ENCODE data around the gene PCDHGA8. TPM values are rescaled to one million over a fixed set of nuclear protein-coding genes. Genes with fewer than 3 reads are reported as not detected.

Gene PCDHGA8
- total RNA-seq, 6 donors from 2014 or later: 0.66 to 8.4 (median 1.6) TPM

DNA sequence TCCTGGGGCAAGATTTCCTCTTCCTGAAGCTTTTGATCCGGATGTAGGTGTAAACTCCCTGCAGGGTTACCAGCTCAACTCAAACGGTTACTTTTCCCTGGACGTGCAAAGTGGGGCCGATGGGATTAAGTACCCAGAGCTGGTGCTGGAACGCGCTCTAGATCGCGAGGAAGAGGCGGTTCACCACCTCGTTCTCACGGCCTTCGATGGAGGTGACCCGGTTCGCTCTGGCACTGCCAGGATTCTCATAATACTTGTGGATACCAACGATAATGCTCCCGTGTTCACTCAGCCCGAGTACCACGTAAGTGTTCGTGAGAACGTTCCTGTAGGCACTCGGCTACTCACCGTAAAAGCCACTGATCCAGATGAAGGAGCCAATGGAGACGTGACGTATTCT lies 36.8 kb upstream of the PCDHGA8 start:
- Histone ChIP-seq H3K4me1 (no peaks in the 10 kb centered on the region), H3K4me3 (peak overlapping the region in 1 of 4 donors; percentile 28), H3K9me3 (peaks cover 28 to 85% (median 66%) of the 10 kb centered on the region in 4 donors), H3K27me3 (no peaks in the 10 kb centered on the region), H3K27ac (no peak overlapping the region), H3K36me3 (no peaks in the 10 kb centered on the region)
- WGBS, 2 donors: 48 to 56% methylated on average over 21 to 24 of the region's 24 CpGs
- TF ChIP-seq POLR2AphosphoS5 (IDR thresholded peaks at IDR 0.05): no peak
- no peak for TF ChIP-seq EP300 (IDR thresholded peaks at IDR 0.05)
- TF ChIP-seq CTCF (IDR thresholded peaks at IDR 0.05): no peak
- TF ChIP-seq POLR2A (IDR thresholded peaks at IDR 0.05): no peak
- DNase-seq: no peak
- no peak for ATAC-seq (ENCODE audit: low FRiP score in 2 of 2)

DNA sequence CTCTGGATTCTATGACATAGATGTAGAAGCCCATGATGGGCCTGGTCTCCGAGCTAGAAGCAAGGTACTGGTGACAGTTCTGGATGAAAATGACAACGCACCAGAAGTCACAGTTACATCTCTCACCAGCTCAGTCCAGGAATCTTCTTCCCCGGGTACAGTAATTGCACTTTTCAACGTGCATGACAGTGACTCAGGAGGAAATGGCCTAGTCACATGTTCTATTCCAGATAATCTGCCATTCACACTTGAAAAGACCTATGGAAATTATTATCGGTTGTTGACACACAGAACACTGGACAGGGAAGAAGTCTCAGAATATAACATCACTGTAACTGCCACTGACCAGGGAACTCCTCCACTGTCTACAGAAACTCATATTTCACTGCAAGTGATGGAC lies 36.3 kb upstream of the PCDHGA8 start:
- DNase-seq: no peak
- Histone ChIP-seq H3K4me1 (no peaks in the 10 kb centered on the region), H3K4me3 (no peak overlapping the region), H3K27me3 (no peaks in the 10 kb centered on the region), H3K36me3 (no peaks in the 10 kb centered on the region), H3K27ac (no peak overlapping the region), H3K9me3 (peaks cover 33 to 85% (median 66%) of the 10 kb centered on the region in 4 donors)
- no peak for ATAC-seq (ENCODE audit: low FRiP score in 2 of 2)
- 72 to 77% methylated on average over 5 of the region's 5 CpGs for WGBS, 2 donors
- no peak for TF ChIP-seq EP300 (IDR thresholded peaks at IDR 0.05)
- TF ChIP-seq CTCF (IDR thresholded peaks at IDR 0.05): no peak
- no peak for TF ChIP-seq POLR2AphosphoS5 (IDR thresholded peaks at IDR 0.05)
- TF ChIP-seq POLR2A (IDR thresholded peaks at IDR 0.05): no peak

DNA sequence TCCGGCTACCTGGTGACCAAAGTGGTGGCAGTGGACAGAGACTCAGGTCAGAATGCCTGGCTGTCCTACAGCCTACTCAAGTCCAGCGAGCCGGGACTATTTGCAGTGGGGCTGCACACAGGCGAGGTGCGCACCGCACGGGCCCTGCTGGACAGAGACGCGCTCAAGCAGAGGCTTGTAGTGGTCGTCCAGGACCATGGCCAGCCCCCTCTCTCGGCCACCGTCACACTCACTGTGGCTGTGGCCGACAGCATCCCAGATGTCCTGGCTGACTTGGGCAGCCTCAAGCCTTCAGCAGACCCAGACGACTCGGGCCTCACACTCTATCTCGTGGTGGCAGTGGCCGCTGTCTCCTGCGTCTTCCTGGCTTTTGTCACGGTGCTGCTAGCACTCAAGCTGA lies 35.5 kb upstream of the PCDHGA8 start:
- Histone ChIP-seq H3K4me3 (no peak overlapping the region), H3K27ac (no peak overlapping the region), H3K9me3 (peaks cover 33 to 85% (median 66%) of the 10 kb centered on the region in 4 donors), H3K27me3 (no peaks in the 10 kb centered on the region), H3K4me1 (no peaks in the 10 kb centered on the region), H3K36me3 (no peaks in the 10 kb centered on the region)
- no peak for TF ChIP-seq EP300 (IDR thresholded peaks at IDR 0.05)
- ATAC-seq (ENCODE audit: low FRiP score in 2 of 2) (no peak), DNase-seq (no peak)
- 45 to 58% methylated on average over 4 to 7 of the region's 19 CpGs for WGBS, 2 donors

GRCh38 chr5:141359790-141360426 lies 32.5 kb upstream of the PCDHGA8 start, which contains the start of gene PCDHGB2:
Gene PCDHGB2 (plus strand): TSS chr5:141359994. CDS start chr5:141360136, 142 bp downstream.
- ATAC-seq (ENCODE audit: low FRiP score in 2 of 2) (peak in 1 of 2 donors; percentile 31), DNase-seq (no peak)
- Histone ChIP-seq H3K27me3 (peaks cover 0 to 4% (median 0%) of the 10 kb centered on the region in 4 donors), H3K36me3 (no peaks in the 10 kb centered on the region), H3K4me1 (no peaks in the 10 kb centered on the region), H3K27ac (no peak within 1 kb of the TSS), H3K9me3 (peaks cover 52 to 95% (median 76%) of the 10 kb centered on the region in 4 donors), H3K4me3 (peak within 1 kb of the TSS in 3 of 4 donors; percentile 12 to 36 (median 21))
- peak in 1 of 6 experiments; percentile 8 for TF ChIP-seq CTCF (IDR thresholded peaks at IDR 0.05)
- TF ChIP-seq EP300 (IDR thresholded peaks at IDR 0.05): no peak
- 14% methylated on average over 24 of the region's 24 CpGs for WGBS, 2 donors

- no peaks in the 10 kb centered on the region for H3K36me3 ChIP-seq
- H3K4me3 ChIP-seq: peak overlapping the region in 1 of 4 donors; percentile 36
- H3K27me3 ChIP-seq: peaks cover 0 to 4% (median 0%) of the 10 kb centered on the region in 4 donors
- 38 to 47% methylated on average over 12 to 15 of the region's 15 CpGs for WGBS, 2 donors
- no peak overlapping the region for H3K27ac ChIP-seq
- H3K4me1 ChIP-seq: no peaks in the 10 kb centered on the region
- ATAC-seq (ENCODE audit: low FRiP score in 2 of 2) (no peak), DNase-seq (no peak)
- TF ChIP-seq POLR2AphosphoS5 (IDR thresholded peaks at IDR 0.05): no peak
- no peak for TF ChIP-seq CTCF (IDR thresholded peaks at IDR 0.05)
- no peak for TF ChIP-seq POLR2A (IDR thresholded peaks at IDR 0.05)
- no peak for TF ChIP-seq EP300 (IDR thresholded peaks at IDR 0.05)
- H3K9me3 ChIP-seq: peaks cover 52 to 95% (median 76%) of the 10 kb centered on the region in 4 donors
Observed at GRCh38 chr5:141360685-141361084, 31.7 kb upstream of the PCDHGA8 start.

All from upper lobe of left lung (tissue), 6 donors.